HepG2 (cell line): Measurements from ENCODE around the gene RLN3. TPM values are rescaled to one million over a fixed set of nuclear protein-coding genes. Genes with fewer than 3 reads are reported as not detected.

ENCODE experiments used
- ATAC-seq: fragments of 200-7000 bp; cut with Tn5 transposase; 3 replicates; pipeline ENCODE4 v1.9.1; 2020; ENCODE audit warnings: mild to moderate bottlenecking, moderate library complexity
- BruUV-seq: library from RNA; stranded (reverse); fragments of 400-500 nt; replicated peaks from 2 replicates; lab custom pipeline; 2021; lab: Mats Ljungman, UMichigan
- CTCF ChIA-PET: fragments of 300-600 bp; formaldehyde crosslinking; extraction: SDS; loops from one replicate; lab custom pipeline; 2021; ENCODE audit warnings: low total read pairs, inconsistent platforms, low intra/inter-chr PET ratio; lab: Yijun Ruan, JAX
- POLR2A ChIA-PET: fragments of 350-600 bp; sonication (Branson Sonifier 250); formaldehyde crosslinking; loops from one replicate; lab custom pipeline; 2020; ENCODE audit warnings: antibody characterized with exemption, inconsistent platforms; lab: Yijun Ruan, JAX
- DNase-seq: peaks from one replicate; pipeline ENCODE4 v3.0.0-alpha.2; 2015; ENCODE audit warnings: low spot score
- FAIRE-seq: peaks from 3 replicates; lab custom pipeline; 2011; peaks lifted over from hg19 to GRCh38; lab: Jason Lieb, UNC
- H2AFZ ChIP-seq: one replicate; pipeline ENCODE4 v1.6.1; 2011; ENCODE audit warnings: low read length, inconsistent platforms
- H3K27ac ChIP-seq: fragments of 300-600 bp; 3 replicates; pipeline ENCODE4 v1.8.0; 2011; ENCODE audit warnings: mixed run types, mild to moderate bottlenecking, mixed read lengths, low read length, inconsistent platforms; ENCODE audit not compliant: insufficient read depth; ENCODE audit errors: extremely low read length
- H3K27me3 ChIP-seq, 2 experiments: fragments of 200-600 bp in 1 of 2; 2 replicates in 1 of 2; 3 replicates in 1 of 2; pipeline versions ENCODE4 v1.6.0 to v1.8.0; 2011; ENCODE audit warnings: low read length in 2 of 2, mild to moderate bottlenecking in 2 of 2, moderate library complexity in 2 of 2, inconsistent platforms in 1 of 2; ENCODE audit not compliant: insufficient read depth in 2 of 2, control insufficient read depth in 1 of 2
- H3K36me3 ChIP-seq, 2 experiments: fragments of 200-600 bp in 1 of 2; replicated peaks in 1 of 2; 2 replicates in 1 of 2; 3 replicates in 1 of 2; pipeline versions ENCODE4 v1.5.1 to v1.8.0; 2011; ENCODE audit warnings: low read length in 2 of 2, inconsistent platforms in 1 of 2; ENCODE audit not compliant: insufficient read depth in 2 of 2, control insufficient read depth in 1 of 2
- H3K4me1 ChIP-seq: 2 replicates; pipeline ENCODE4 v1.5.1; 2012; ENCODE audit warnings: low read length, inconsistent platforms; ENCODE audit not compliant: insufficient read depth
- H3K4me2 ChIP-seq: 2 replicates; pipeline ENCODE4 v1.6.0; 2011; ENCODE audit warnings: low read depth, low read length, inconsistent platforms
- H3K4me3 ChIP-seq, 3 experiments: fragments of 200-600 bp in 1 of 3; sonication (generic), shearing (Covaris generic) in 1 of 3; replicated peaks in 1 of 3; 2 replicates each; pipeline ENCODE4 v1.5.1; 2011 to 2016; ENCODE audit warnings: low read length in 3 of 3, inconsistent platforms in 2 of 3, low read depth in 2 of 3, mild to moderate bottlenecking in 2 of 3, control low read depth in 1 of 3, mixed read lengths in 1 of 3; ENCODE audit not compliant: insufficient read depth in 1 of 3
- H3K79me2 ChIP-seq: one replicate; pipeline ENCODE4 v1.6.1; 2011; ENCODE audit warnings: low read length, inconsistent platforms; ENCODE audit not compliant: insufficient read depth
- H3K9ac ChIP-seq: 2 replicates; pipeline ENCODE4 v1.6.0; 2011; ENCODE audit warnings: mild to moderate bottlenecking, low read depth, low read length, inconsistent platforms; ENCODE audit not compliant: insufficient read depth
- H3K9me3 ChIP-seq: 2 replicates; pipeline ENCODE4 v1.5.1; 2012; ENCODE audit warnings: mild to moderate bottlenecking, low read length
- H4K20me1 ChIP-seq: 2 replicates; pipeline ENCODE4 v1.6.0; 2011; ENCODE audit warnings: inconsistent platforms, mild to moderate bottlenecking, low read length, moderate library complexity; ENCODE audit not compliant: insufficient read depth
- AHR ChIP-seq: IDR thresholded peaks from 2 replicates; pipeline ENCODE4 v1.6.1; 2018; ENCODE audit warnings: missing genetic modification reagents, missing compliant biosample characterization
- HDAC1 ChIP-seq: sonication (generic); formaldehyde crosslinking; IDR thresholded peaks from 2 replicates; pipeline ENCODE4 v1.5.1; 2020; ENCODE audit warnings: mild to moderate bottlenecking, missing genetic modification reagents
- ZNF350 ChIP-seq: sonication (generic); formaldehyde crosslinking; IDR thresholded peaks from 2 replicates; pipeline ENCODE4 v1.4.0; 2020; ENCODE audit warnings: mild to moderate bottlenecking, low read depth, missing genetic modification reagents, borderline replicate concordance
- ZNF563 ChIP-seq: sonication (generic); formaldehyde crosslinking; IDR thresholded peaks from 2 replicates; pipeline ENCODE4 v1.8.0; 2022; ENCODE audit warnings: mild to moderate bottlenecking, moderate library complexity, missing genetic modification reagents
- ZNF709 ChIP-seq: sonication (generic); formaldehyde crosslinking; IDR thresholded peaks from 2 replicates; pipeline ENCODE4 v1.5.0; 2020; ENCODE audit warnings: mild to moderate bottlenecking, missing genetic modification reagents
- WGBS: methylation state at CpG from one replicate; pipeline ENCODE4 v1.1.6; 2017; ENCODE audit warnings: low lambda C conversion rate; 5-methylcytosine and 5-hydroxymethylcytosine counted together
- in situ Hi-C: cut with HindIII; loops from 2 replicates; pipeline ENCODE4 v1.10.0; 2017; ENCODE audit warnings: low pct_unique_long_range_greater_than_20kb; ENCODE audit not compliant: extremely low pct_ligation_motif_present
- intact Hi-C: fragments of 100-400 bp; cut with micrococcal nuclease; formaldehyde crosslinking; loops from one replicate; pipeline ENCODE4 v1.10.0; 2022; ENCODE audit not compliant: unreplicated experiment
- polyA plus RNA-seq, 8 experiments: library from polyadenylated mRNA; depleted of rRNA in 3 of 8; stranded (reverse) in 7 of 8; unstranded in 1 of 8; fragments of >200 nt; fragmentation: Illumina TruSeq in 4 of 8; extraction: Trizol in 4 of 8; gene quantifications; 2 replicates each; pipeline versions ENCODE4 v1.2.1 to v1.2.3, GENCODE V29; 2011 to 2016; ENCODE audit warnings: low read depth in 4 of 8, missing spikeins in 1 of 8, mixed read lengths in 1 of 8; ENCODE audit not compliant: insufficient read depth in 1 of 8
- total RNA-seq, 5 experiments: library from RNA; depleted of rRNA; stranded (reverse); fragments of >200 nt; fragmentation: Illumina TruSeq; extraction: Trizol; gene quantifications; 2 replicates each; pipeline ENCODE4 v1.2.3, GENCODE V29; 2016; ENCODE audit warnings: low read depth in 1 of 5

Gene RLN3
- total and polyA plus RNA-seq, 2 of the 13 experiments (the other 11 are each of a cell fraction or from before 2014, with no cell fraction given), result not detected

DNA sequence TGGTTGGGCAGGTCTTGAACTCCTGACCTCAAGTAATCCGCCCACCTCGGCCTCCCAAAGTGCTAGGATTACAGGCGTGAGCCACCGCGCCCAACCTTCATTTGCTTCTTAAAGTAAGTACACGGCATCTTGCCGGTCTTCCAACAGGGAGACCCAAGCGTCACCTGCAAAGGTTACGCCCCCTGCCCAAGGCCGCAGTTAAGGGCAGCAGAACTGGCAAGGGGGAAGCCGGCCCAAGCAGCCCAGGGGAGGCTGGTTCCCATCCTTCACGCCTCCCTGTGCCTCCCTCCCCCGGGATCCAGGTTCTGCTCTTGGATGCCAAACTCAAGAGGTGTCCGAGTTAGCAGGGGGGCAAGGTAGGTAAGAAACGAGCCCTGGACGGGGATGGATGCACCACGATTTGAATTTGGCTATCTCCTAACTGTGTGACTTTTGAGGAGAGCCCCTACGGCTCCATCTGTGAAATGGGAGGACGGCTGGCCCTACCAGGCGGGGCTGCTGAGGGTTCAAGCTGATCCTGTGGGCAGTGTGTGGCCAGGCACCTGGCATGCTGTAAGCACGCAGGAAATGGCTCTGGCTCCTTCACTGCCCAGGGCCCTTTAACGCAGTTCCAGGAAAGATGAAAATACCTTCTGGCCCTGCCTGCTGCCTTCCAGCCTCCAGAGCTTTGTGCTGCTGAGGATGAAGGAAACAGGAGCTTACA lies 30.9 kb upstream of the RLN3 start:
- no peak overlapping the region for H2AFZ ChIP-seq
- BruUV-seq, result no TSS peak
- no peak overlapping the region for H3K27ac ChIP-seq
- H4K20me1 ChIP-seq, result no peaks in the 10 kb centered on the region
- FAIRE-seq (no peak), DNase-seq (no peak), ATAC-seq (no peak)
- no peaks in the 10 kb centered on the region for H3K9me3 ChIP-seq
- H3K79me2 ChIP-seq, result no peaks in the 10 kb centered on the region
- no peak overlapping the region for H3K4me2 ChIP-seq
- no peaks in the 10 kb centered on the region for H3K4me1 ChIP-seq
- H3K4me3 ChIP-seq, result no peak overlapping the region
- no peaks in the 10 kb centered on the region; a peak in 1 of 5 replicates for H3K27me3 ChIP-seq
- H3K36me3 ChIP-seq, result peaks cover 13 to 26% of the 10 kb centered on the region in 2 experiments; a peak in 4 of 5 replicates
- ChIA-PET CTCF (no interaction called here), POLR2A (no interaction called here)
- in situ Hi-C loops, result no loop called here
- TF ChIP-seq ZNF563, result no peak
- no peak for TF ChIP-seq AHR (CRISPR knock-in tag)
- no peak for TF ChIP-seq ZNF709 (CRISPR knock-in tag)
- intact Hi-C loops, result no loop called here
- 95% methylated on average over 18 of the region's 22 CpGs for WGBS
- H3K9ac ChIP-seq, result no peak overlapping the region

DNA sequence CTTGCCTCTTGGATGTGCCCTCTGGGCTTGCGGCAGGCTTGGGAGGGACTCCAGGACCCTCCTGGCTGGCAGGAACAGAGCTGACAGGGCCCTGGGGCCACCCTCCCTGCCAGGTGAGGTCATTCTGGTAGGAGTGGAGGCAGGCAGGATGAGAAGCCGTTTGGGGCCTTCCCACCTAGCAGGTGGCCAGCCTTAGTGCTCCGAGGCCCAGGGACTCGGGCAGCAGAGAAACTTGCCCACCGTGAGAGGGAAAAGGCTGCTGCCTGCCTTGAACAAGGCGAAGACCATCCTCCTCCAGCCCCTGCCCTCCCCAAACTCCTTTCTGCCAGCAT lies 30.4 kb upstream of the RLN3 start:
- ChIA-PET POLR2A (no interaction called here), CTCF (no interaction called here)
- TF ChIP-seq ZNF350 (CRISPR knock-in tag) (no peak), HDAC1 (CRISPR knock-in tag) (no peak)
- Histone ChIP-seq H3K36me3 (peaks cover 9 to 21% of the 10 kb centered on the region in 2 experiments; a peak in 4 of 5 replicates), H3K9me3 (no peaks in the 10 kb centered on the region), H3K79me2 (no peaks in the 10 kb centered on the region), H3K4me1 (no peaks in the 10 kb centered on the region), H3K27ac (no peak overlapping the region), H2AFZ (no peak overlapping the region), H3K27me3 (no peaks in the 10 kb centered on the region), H4K20me1 (no peaks in the 10 kb centered on the region; the same call in 1 of the 2 replicates), H3K9ac (no peak overlapping the region), H3K4me3 (no peak overlapping the region), H3K4me2 (no peak overlapping the region)
- intact Hi-C loops, result no loop called here
- in situ Hi-C loops, result no loop called here
- WGBS, result no CpG with 5 or more reads among the region's 6 CpGs
- ATAC-seq, result no peak
- no peak for FAIRE-seq
- no peak for DNase-seq
- BruUV-seq, result no TSS peak
